HEK293 (cell line): ENCODE measurements around the gene PPFIA2.

Source experiments
- ZBTB1 ChIP-seq: fragments of 450-650 bp; formaldehyde crosslinking; IDR thresholded peaks from 2 replicates; pipeline ENCODE4 v1.5.1; 2016; ENCODE audit warnings: missing biosample characterization, missing genetic modification characterization
- ZBTB26 ChIP-seq: fragments of 450-650 bp; formaldehyde crosslinking; optimal IDR thresholded peaks from 2 replicates; pipeline ENCODE3; 2016; ENCODE audit warnings: missing biosample characterization, mild to moderate bottlenecking, missing genetic modification characterization
- ZNF433 ChIP-seq: fragments of 450-650 bp; formaldehyde crosslinking; IDR thresholded peaks from 2 replicates; pipeline ENCODE4 v1.5.1; 2016; ENCODE audit warnings: missing biosample characterization, missing genetic modification characterization, low read depth
- ZNF558 ChIP-seq: fragments of 450-650 bp; formaldehyde crosslinking; IDR thresholded peaks from 2 replicates; pipeline ENCODE4 v1.5.1; 2016; ENCODE audit warnings: missing biosample characterization, missing genetic modification characterization
- TF ChIP-seq, protein P1 (sequence below): fragments of 450-650 bp; formaldehyde crosslinking; IDR thresholded peaks from 2 replicates; pipeline ENCODE4 v1.5.1; 2016; ENCODE audit warnings: missing biosample characterization, missing genetic modification characterization
- TF ChIP-seq, protein P2 (sequence below): fragments of 450-650 bp; formaldehyde crosslinking; IDR thresholded peaks from 2 replicates; pipeline ENCODE4 v1.5.1; 2016; ENCODE audit warnings: missing biosample characterization, missing genetic modification characterization

- TF ChIP-seq ZBTB1 (tag by site-specific recombination) (no peak), ZNF433 (tag by site-specific recombination) (no peak), ZBTB26 (tag by site-specific recombination) (no peak), ZNF558 (no peak)
- TF ChIP-seq, protein P1, sequence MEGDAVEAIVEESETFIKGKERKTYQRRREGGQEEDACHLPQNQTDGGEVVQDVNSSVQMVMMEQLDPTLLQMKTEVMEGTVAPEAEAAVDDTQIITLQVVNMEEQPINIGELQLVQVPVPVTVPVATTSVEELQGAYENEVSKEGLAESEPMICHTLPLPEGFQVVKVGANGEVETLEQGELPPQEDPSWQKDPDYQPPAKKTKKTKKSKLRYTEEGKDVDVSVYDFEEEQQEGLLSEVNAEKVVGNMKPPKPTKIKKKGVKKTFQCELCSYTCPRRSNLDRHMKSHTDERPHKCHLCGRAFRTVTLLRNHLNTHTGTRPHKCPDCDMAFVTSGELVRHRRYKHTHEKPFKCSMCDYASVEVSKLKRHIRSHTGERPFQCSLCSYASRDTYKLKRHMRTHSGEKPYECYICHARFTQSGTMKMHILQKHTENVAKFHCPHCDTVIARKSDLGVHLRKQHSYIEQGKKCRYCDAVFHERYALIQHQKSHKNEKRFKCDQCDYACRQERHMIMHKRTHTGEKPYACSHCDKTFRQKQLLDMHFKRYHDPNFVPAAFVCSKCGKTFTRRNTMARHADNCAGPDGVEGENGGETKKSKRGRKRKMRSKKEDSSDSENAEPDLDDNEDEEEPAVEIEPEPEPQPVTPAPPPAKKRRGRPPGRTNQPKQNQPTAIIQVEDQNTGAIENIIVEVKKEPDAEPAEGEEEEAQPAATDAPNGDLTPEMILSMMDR (tag by site-specific recombination) = no peak
- TF ChIP-seq, protein P2, sequence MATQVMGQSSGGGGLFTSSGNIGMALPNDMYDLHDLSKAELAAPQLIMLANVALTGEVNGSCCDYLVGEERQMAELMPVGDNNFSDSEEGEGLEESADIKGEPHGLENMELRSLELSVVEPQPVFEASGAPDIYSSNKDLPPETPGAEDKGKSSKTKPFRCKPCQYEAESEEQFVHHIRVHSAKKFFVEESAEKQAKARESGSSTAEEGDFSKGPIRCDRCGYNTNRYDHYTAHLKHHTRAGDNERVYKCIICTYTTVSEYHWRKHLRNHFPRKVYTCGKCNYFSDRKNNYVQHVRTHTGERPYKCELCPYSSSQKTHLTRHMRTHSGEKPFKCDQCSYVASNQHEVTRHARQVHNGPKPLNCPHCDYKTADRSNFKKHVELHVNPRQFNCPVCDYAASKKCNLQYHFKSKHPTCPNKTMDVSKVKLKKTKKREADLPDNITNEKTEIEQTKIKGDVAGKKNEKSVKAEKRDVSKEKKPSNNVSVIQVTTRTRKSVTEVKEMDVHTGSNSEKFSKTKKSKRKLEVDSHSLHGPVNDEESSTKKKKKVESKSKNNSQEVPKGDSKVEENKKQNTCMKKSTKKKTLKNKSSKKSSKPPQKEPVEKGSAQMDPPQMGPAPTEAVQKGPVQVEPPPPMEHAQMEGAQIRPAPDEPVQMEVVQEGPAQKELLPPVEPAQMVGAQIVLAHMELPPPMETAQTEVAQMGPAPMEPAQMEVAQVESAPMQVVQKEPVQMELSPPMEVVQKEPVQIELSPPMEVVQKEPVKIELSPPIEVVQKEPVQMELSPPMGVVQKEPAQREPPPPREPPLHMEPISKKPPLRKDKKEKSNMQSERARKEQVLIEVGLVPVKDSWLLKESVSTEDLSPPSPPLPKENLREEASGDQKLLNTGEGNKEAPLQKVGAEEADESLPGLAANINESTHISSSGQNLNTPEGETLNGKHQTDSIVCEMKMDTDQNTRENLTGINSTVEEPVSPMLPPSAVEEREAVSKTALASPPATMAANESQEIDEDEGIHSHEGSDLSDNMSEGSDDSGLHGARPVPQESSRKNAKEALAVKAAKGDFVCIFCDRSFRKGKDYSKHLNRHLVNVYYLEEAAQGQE (tag by site-specific recombination) = no peak
Observed at GRCh38 chr12:81417056-81417455, 342.1 kb downstream of the PPFIA2 start.
